AG04450 (cell line): ENCODE measurements around the gene CANT1. TPM values are rescaled to one million over a fixed set of nuclear protein-coding genes. Genes with fewer than 3 reads are reported as not detected.

Source experiments
- CTCF ChIA-PET: fragments of 300-600, 350-600 bp; formaldehyde crosslinking; extraction: SDS; loops from one replicate; lab custom pipeline; 2022; ENCODE audit warnings: antibody characterized with exemption, inconsistent platforms; lab: Charles Lee
- POLR2A ChIA-PET: fragments of 350-600 bp; formaldehyde crosslinking; extraction: SDS; loops from one replicate; lab custom pipeline; 2021; ENCODE audit warnings: antibody characterized with exemption, inconsistent platforms; lab: Yijun Ruan, JAX
- DNase-seq: peaks from one replicate; pipeline ENCODE4 v3.0.0-alpha.2; 2011; ENCODE audit warnings: low read depth, low spot score
- H3K27ac ChIP-seq: one replicate; pipeline ENCODE4 v1.5.1; 2012; ENCODE audit warnings: low read depth, low read length, control low read depth
- H3K27me3 ChIP-seq: one replicate; pipeline ENCODE4 v1.6.0; 2012; ENCODE audit warnings: low read length; ENCODE audit not compliant: control insufficient read depth, insufficient read depth
- H3K4me3 ChIP-seq: 2 replicates; pipeline ENCODE4 v1.5.1; 2011; ENCODE audit warnings: mild to moderate bottlenecking, low read depth, low read length, control low read depth
- H3K9me3 ChIP-seq: 2 replicates; pipeline ENCODE4 v1.5.1; 2012; ENCODE audit warnings: low read length; ENCODE audit not compliant: control insufficient read depth, insufficient read depth
- polyA plus RNA-seq: library from polyadenylated mRNA; depleted of rRNA; stranded (reverse); fragments of >200 nt; gene quantifications from 2 replicates; pipeline ENCODE4 v1.2.3, GENCODE V29; 2011
- TF ChIP-seq, protein P1 (sequence below): IDR thresholded peaks from 2 replicates; pipeline ENCODE4 v1.5.1; 2011; ENCODE audit warnings: low read depth, low read length, control low read depth, inconsistent platforms

The CANT1 gene
- polyA plus RNA-seq, 1 experiment, result 61.6 TPM

DNA sequence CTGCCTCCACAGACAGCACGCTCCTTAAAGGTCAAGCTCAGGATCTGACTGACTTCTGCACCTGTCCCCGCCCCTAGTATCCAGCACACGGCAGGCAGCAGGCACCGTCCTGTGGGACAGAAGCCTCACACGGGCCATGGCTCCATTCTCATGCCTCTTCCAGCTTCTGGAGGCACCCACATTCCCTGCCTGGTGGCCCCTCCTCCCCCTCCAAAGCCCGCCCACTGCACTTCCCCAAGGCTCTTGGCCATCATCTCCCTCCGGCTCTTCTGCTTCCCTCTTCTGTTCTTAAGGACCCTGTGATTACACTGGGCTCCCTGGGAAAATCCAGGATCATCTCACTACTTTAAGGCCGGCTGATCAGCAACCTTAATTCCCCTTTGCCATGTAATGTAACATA is 3.5 kb downstream of the CANT1 start:
- ChIA-PET POLR2A (no interaction called here), CTCF (no interaction called here)
- TF ChIP-seq, protein P1, sequence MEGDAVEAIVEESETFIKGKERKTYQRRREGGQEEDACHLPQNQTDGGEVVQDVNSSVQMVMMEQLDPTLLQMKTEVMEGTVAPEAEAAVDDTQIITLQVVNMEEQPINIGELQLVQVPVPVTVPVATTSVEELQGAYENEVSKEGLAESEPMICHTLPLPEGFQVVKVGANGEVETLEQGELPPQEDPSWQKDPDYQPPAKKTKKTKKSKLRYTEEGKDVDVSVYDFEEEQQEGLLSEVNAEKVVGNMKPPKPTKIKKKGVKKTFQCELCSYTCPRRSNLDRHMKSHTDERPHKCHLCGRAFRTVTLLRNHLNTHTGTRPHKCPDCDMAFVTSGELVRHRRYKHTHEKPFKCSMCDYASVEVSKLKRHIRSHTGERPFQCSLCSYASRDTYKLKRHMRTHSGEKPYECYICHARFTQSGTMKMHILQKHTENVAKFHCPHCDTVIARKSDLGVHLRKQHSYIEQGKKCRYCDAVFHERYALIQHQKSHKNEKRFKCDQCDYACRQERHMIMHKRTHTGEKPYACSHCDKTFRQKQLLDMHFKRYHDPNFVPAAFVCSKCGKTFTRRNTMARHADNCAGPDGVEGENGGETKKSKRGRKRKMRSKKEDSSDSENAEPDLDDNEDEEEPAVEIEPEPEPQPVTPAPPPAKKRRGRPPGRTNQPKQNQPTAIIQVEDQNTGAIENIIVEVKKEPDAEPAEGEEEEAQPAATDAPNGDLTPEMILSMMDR, result no peak

DNA sequence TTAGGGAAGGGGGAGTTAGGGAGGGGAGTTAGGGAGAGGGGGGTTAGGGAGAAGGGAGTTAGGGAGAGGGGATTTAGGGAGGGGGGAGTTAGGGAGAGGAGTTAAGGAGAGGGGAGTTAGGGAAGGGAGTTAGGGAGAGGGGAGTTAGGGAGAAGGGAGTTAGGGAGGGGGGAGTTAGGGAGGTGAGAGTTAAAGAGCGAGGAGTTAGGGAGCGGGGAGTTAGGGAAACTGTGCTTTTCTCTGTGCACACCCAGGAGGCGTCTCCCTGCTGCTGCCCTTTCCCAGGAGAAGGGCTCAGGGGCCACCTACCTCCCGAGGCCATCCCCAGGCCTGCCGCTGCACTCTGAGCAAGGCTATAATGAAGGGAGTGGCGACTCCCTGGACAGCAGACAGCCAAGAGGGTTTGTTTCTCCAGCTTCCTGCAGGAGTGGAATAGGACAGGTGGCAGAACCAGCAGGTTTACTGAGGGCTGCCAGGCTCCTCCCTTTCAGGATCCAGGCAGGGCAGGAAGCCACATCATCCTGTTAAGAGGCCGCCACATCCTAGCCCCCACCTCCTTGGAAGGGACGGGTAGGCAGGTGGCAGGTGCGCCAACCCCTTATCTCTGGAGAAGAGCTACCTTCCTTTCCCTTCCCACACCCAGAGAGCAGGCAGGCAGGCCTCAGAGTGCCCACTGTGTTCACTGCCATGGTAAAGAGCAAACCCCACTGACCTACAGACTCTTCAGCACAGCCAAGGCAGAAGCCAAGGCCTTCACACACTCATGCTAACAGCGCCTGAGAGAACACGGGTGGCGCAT is 4.3 kb downstream of the CANT1 start:
- no peaks in the 10 kb centered on the region for H3K27me3 ChIP-seq
- ChIA-PET CTCF (no interaction called here), POLR2A (no interaction called here)
- DNase-seq, result no peak
- no peaks in the 10 kb centered on the region for H3K9me3 ChIP-seq
- TF ChIP-seq, protein P1, result no peak
- H3K27ac ChIP-seq, result no peak overlapping the region
- no peak overlapping the region for H3K4me3 ChIP-seq

More for the DNA sequence above, 3.5 kb downstream of the CANT1 start:
- DNase-seq, result no peak
- Histone ChIP-seq H3K27me3 (no peaks in the 10 kb centered on the region), H3K4me3 (no peak overlapping the region), H3K9me3 (no peaks in the 10 kb centered on the region), H3K27ac (no peak overlapping the region)

DNA sequence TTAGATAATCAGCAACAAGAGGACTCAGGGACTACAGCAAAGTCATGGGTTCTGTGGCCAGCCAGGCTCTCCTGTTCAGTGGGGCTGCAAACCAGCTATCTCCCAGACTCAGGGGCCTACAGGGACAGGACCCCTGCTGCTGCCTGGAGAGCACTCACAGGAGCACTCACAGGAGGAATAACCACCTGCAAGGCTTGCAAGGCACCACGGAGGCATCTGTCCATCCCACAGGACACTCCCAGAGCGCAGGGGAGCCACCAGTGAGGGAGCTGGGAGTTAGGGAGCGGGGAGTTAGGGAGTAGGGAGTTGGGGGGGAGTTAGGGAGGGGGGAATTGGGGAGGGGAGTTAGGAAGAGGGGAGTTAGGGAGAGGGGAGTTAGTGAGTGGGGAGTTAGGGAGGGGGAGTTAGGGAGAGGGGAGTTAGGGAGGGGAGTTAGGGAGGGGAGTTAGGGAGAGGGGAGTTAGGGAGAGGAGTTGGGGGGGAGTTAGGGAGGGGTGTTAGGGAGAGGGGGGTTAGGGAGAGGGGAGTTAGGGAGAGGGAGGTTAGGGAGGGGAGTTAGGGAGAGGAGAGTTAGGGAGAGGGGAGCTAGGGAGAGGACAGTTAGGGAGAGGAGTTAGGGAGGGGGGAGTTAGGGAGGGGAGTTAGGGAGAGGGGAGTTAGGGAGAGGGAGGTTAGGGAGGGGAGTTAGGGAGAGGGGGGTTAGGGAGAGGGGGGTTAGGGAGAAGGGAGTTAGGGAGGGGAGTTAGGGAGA is 5.7 kb downstream of the CANT1 start:
- Histone ChIP-seq H3K27ac (no peak overlapping the region), H3K4me3 (no peak overlapping the region), H3K27me3 (no peaks in the 10 kb centered on the region), H3K9me3 (no peaks in the 10 kb centered on the region)
- POLR2A ChIA-PET, result no interaction called here
- TF ChIP-seq, protein P1, result no peak
- no peak for DNase-seq
- CTCF ChIA-PET, result no interaction called here

DNA sequence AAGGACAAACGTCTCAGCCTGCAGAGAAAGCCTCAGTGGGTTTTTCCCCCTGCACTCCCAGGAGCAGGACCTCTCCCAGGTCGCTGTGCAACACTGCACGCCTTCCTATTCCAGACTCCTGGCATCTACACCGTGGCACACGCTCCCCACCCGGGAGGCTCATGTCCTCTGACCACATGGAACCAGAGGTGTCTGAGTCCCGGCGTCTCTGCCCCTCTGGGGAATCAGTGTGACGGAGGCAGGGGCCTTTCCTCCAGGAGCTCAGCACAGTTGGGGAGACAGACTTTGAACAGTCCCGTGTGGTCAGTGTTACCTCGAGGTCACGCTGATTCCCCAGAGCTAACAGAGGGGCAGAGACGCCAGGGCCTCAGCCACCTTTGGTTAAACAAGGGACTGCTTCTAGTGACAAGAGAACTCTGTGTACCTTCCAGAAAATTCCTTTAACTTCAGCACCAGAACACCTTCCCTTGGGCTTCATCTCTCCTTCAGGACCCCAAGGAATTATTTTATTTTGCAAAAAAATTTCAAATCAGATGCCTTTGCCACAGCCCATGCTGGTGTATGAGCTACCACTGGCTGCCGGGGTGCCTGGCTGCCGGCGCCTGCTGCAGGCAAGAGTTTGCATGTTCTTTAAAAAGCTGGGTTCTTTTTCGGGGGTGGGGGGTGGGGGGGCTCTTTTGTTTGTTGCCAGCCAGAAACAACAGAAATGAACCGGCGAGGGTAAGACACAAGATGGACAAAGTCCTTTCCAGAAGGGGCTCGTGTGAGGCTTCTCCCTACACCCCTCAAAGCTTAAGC is 6.6 kb downstream of the CANT1 start:
- Histone ChIP-seq H3K27ac (no peak overlapping the region), H3K4me3 (no peak overlapping the region), H3K27me3 (no peaks in the 10 kb centered on the region), H3K9me3 (no peaks in the 10 kb centered on the region; the same call in 1 of the 2 replicates)
- DNase-seq, result no peak
- TF ChIP-seq, protein P1, result no peak
- CTCF ChIA-PET, result interaction anchor here (0.6 to 1.4 kb wide), 2 partner anchors 137 to 506 kb away, joined by 3 to 4 read pairs; no protein-coding TSS in a partner anchor
- POLR2A ChIA-PET, result no interaction called here
